Stomach (tissue), 19 donors: ENCODE data around the gene IFITM10. TPM values are rescaled to one million over a fixed set of nuclear protein-coding genes. Genes with fewer than 3 reads are reported as not detected.
A peak's percentile ranks its signal among the peaks of the same experiment; 100 is the strongest.

Experiments used
- DNase-seq, 2 donors: peaks; one replicate each; pipeline versions ENCODE4 v3.0.0 to v3.0.0-alpha.2; 2013 to 2019
- H3K27ac ChIP-seq, 5 donors: fragments of 200-600 bp in 4 of 5; sonication (generic) in 4 of 5; one replicate each; pipeline ENCODE4 v1.5.1; 2013 to 2019; ENCODE audit warnings: mild to moderate bottlenecking in 1 of 5, moderate library complexity in 1 of 5
- H3K27me3 ChIP-seq, 3 donors: fragments of 200-600 bp; sonication (generic); one replicate each; pipeline ENCODE4 v1.5.1; 2017 to 2019; ENCODE audit warnings: mixed run types in 1 of 3
- H3K36me3 ChIP-seq, 4 donors: fragments of 200-600 bp; sonication (generic); 1 replicate in 3 of 4; 2 replicates in 1 of 4; pipeline ENCODE4 v1.5.1; 2016 to 2019
- H3K4me1 ChIP-seq, 4 donors: fragments of 200-600 bp; sonication (generic); one replicate each; pipeline ENCODE4 v1.5.1; 2016 to 2019
- H3K4me3 ChIP-seq, 4 donors: fragments of 200-600 bp; sonication (generic) in 3 of 4; one replicate each; pipeline ENCODE4 v1.5.1; 2016 to 2019; ENCODE audit warnings: mild to moderate bottlenecking in 1 of 4
- H3K9me3 ChIP-seq, 4 donors: fragments of 200-600 bp; sonication (generic); one replicate each; pipeline ENCODE4 v1.5.1; 2016 to 2019
- CTCF ChIP-seq, 7 experiments: fragments of 450-650 bp in 4 of 7; fragments of 200-600 bp in 3 of 7; sonication (generic) in 3 of 7; IDR thresholded peaks; one replicate each; pipeline ENCODE4 v1.5.1; 2016 to 2019; ENCODE audit warnings: antibody characterized with exemption in 7 of 7, control low read depth in 2 of 7, mild to moderate bottlenecking in 1 of 7
- EP300 ChIP-seq: sonication (generic); formaldehyde crosslinking; IDR thresholded peaks from one replicate; pipeline ENCODE4 v1.6.1; 2017; ENCODE audit warnings: antibody characterized with exemption
- POLR2A ChIP-seq, 4 donors: fragments of 450-650 bp; IDR thresholded peaks; one replicate each; pipeline ENCODE4 v1.6.1; 2016; ENCODE audit warnings: antibody characterized with exemption in 4 of 4, control low read depth in 2 of 4, mild to moderate bottlenecking in 1 of 4, moderate library complexity in 1 of 4
- POLR2AphosphoS5 ChIP-seq, 3 donors: sonication (generic); formaldehyde crosslinking; IDR thresholded peaks; one replicate each; pipeline ENCODE4 v1.6.1; 2016; ENCODE audit warnings: antibody characterized with exemption in 3 of 3
- WGBS, 5 donors: extraction: QIAGEN DNeasy Blood & Tissue Kit in 3 of 5; methylation state at CpG; one replicate each; pipeline versions ENCODE4 v1.1.5 to v1.1.7; 2013 to 2018; 5-methylcytosine and 5-hydroxymethylcytosine counted together
- intact Hi-C: fragments of 100-400 bp; cut with DNase I; formaldehyde crosslinking; loops from one replicate; pipeline ENCODE4 v1.15.1; 2023; ENCODE audit warnings: low total_unique reads
- long read RNA-seq, 10 donors: transcript quantifications; one replicate each; lab custom pipeline, GENCODE V29; 2026
- polyA plus RNA-seq, 3 donors: library from polyadenylated mRNA; stranded (reverse); fragments of 200-250 nt; gene quantifications; one replicate each; pipeline ENCODE4 v1.2.3, GENCODE V29; 2013
- total RNA-seq, 5 donors: library from RNA; depleted of rRNA; stranded (reverse); fragments of >200 nt; gene quantifications; one replicate each; pipeline versions ENCODE4 v1.1.0 to v1.2.3, GENCODE V29; 2014 to 2016
- donor health status: healthy with polysubstance abuse.
- donor health status: Bipolar disorder and iron deficiency.
- donor health status: healthy.

IFITM10 gene
- under 1 TPM in 1 of 5 donors, not detected in 4; 0.72 TPM for total RNA-seq
- polyA plus RNA-seq: 1 to 10 TPM in 1 of 3 donors, under 1 TPM in 2; 0.19 to 1.1 (median 0.95) TPM
- long read RNA-seq, donor 1: 0 reads
- long read RNA-seq, donor 2: 0 reads
- long read RNA-seq, donor 3: 0 reads
- long read RNA-seq, donor 4, partial matches to known transcripts: 0 of 1 reads
- long read RNA-seq, donor 4, other reads (novel, unspliced or antisense): 0 of 1 reads
- long read RNA-seq, donor 5: 0 reads
- long read RNA-seq, donor 6: 0 reads
- long read RNA-seq, donor 7: 0 reads
- long read RNA-seq, donor 8: 0 reads
- long read RNA-seq, donor 9: 0 reads
- long read RNA-seq, donor 10: 0 reads

- H3K27ac ChIP-seq: peak within 1 kb of the TSS in 4 of 5 donors; percentile 11 to 42 (median 19)
- H3K4me3 ChIP-seq: peak within 1 kb of the TSS; percentile 22 to 39 (median 33)
These were observed at the start of gene IFITM10 for GRCh38 chr11:1750481-1750839. Gene IFITM10, minus strand, starts transcription at chr11:1750595. Its CDS starts 153 bp downstream, at chr11:1750442.

GRCh38 chr11:1797391-1798125 is 47.2 kb upstream of the IFITM10 start:
- no peak overlapping the region for H3K4me3 ChIP-seq
- TF ChIP-seq POLR2AphosphoS5 (IDR thresholded peaks at IDR 0.05): no peak
- no peak for TF ChIP-seq POLR2A (IDR thresholded peaks at IDR 0.05)
- TF ChIP-seq CTCF (IDR thresholded peaks at IDR 0.05): no peak
- TF ChIP-seq EP300: no peak
- no peaks in the 10 kb centered on the region for H3K9me3 ChIP-seq
- no peak overlapping the region for H3K27ac ChIP-seq
- 81 to 91% (median 90%) methylated on average over 14 of the region's 14 CpGs for whole genome bisulfite sequencing, 5 donors
- H3K4me1 ChIP-seq: no peaks in the 10 kb centered on the region
- peak in 1 of 2 donors; percentile 10 for DNase-seq
- H3K36me3 ChIP-seq: no peaks in the 10 kb centered on the region
- peaks cover 0 to 50% (median 0%) of the 10 kb centered on the region in 3 donors for H3K27me3 ChIP-seq
- intact Hi-C loops: no loop called here

More at GRCh38 chr11:1750481-1750839, at the start of gene IFITM10:
- peak in 1 of 2 donors; percentile 52 for DNase-seq
- no peaks in the 10 kb centered on the region for H3K9me3 ChIP-seq
- peaks cover 6 to 32% (median 23%) of the 10 kb centered on the region in 3 donors for H3K27me3 ChIP-seq
- H3K36me3 ChIP-seq: peaks cover 32 to 40% (median 37%) of the 10 kb centered on the region in 4 donors
- TF ChIP-seq CTCF (IDR thresholded peaks at IDR 0.05) (no peak), EP300 (no peak), POLR2A (IDR thresholded peaks at IDR 0.05) (no peak), POLR2AphosphoS5 (IDR thresholded peaks at IDR 0.05) (peak in 2 of 3 donors; percentile 31 to 34)
- intact Hi-C loops: no loop called here
- 19 to 28% (median 22%) methylated on average over 5 to 6 of the region's 6 CpGs for WGBS, 5 donors
- H3K4me1 ChIP-seq: peaks cover 34 to 74% (median 52%) of the 10 kb centered on the region in 4 donors

GRCh38 chr11:1796413-1797011 is 46.1 kb upstream of the IFITM10 start:
- H3K4me1 ChIP-seq: peaks cover 0 to 3% (median 0%) of the 10 kb centered on the region in 4 donors
- no peak overlapping the region for H3K4me3 ChIP-seq
- WGBS, 5 donors: 57 to 73% (median 63%) methylated on average over 12 of the region's 12 CpGs
- H3K27ac ChIP-seq: no peak overlapping the region
- H3K27me3 ChIP-seq: peaks cover 0 to 44% (median 0%) of the 10 kb centered on the region in 3 donors
- H3K36me3 ChIP-seq: no peaks in the 10 kb centered on the region
- H3K9me3 ChIP-seq: no peaks in the 10 kb centered on the region
- no peak for DNase-seq
- TF ChIP-seq CTCF (IDR thresholded peaks at IDR 0.05) (no peak), POLR2AphosphoS5 (IDR thresholded peaks at IDR 0.05) (no peak), POLR2A (IDR thresholded peaks at IDR 0.05) (no peak), EP300 (no peak)
- intact Hi-C loops: no loop called here

- intact Hi-C loops: no loop called here
- Histone ChIP-seq H3K4me3 (no peak overlapping the region), H3K9me3 (no peaks in the 10 kb centered on the region), H3K27ac (no peak overlapping the region), H3K27me3 (peaks cover 0 to 34% (median 0%) of the 10 kb centered on the region in 3 donors), H3K36me3 (no peaks in the 10 kb centered on the region), H3K4me1 (peaks cover 0 to 3% (median 0%) of the 10 kb centered on the region in 4 donors)
- no peak for TF ChIP-seq POLR2AphosphoS5 (IDR thresholded peaks at IDR 0.05)
- TF ChIP-seq EP300: no peak
- no peak for TF ChIP-seq CTCF (IDR thresholded peaks at IDR 0.05)
- no peak for TF ChIP-seq POLR2A (IDR thresholded peaks at IDR 0.05)
- no peak for DNase-seq
- WGBS, 5 donors: 60 to 69% (median 66%) methylated on average over 3 of the region's 3 CpGs
These were observed 42.7 kb upstream of the IFITM10 start for GRCh38 chr11:1793081-1793480.
